A673 (cell line): ENCODE measurements around the gene STAB2.

ENCODE experiments used
- EZH2 ChIP-seq: fragments of 200-600 bp; sonication (generic); IDR thresholded peaks from 2 replicates; pipeline ENCODE4 v1.6.1; 2017; ENCODE audit warnings: borderline replicate concordance, low read depth, mild to moderate bottlenecking, mixed read lengths, antibody characterized with exemption, low read length; ENCODE audit not compliant: poor library complexity, severe bottlenecking
- TF ChIP-seq, protein P1 (sequence below): fragments of 300-800, 200-600 bp; sonication (generic); conservative IDR thresholded peaks from 2 replicates; pipeline ENCODE4 v1.5.1; 2017; ENCODE audit warnings: low read depth, mild to moderate bottlenecking, antibody characterized with exemption, low read length, moderate library complexity, mixed read lengths

DNA sequence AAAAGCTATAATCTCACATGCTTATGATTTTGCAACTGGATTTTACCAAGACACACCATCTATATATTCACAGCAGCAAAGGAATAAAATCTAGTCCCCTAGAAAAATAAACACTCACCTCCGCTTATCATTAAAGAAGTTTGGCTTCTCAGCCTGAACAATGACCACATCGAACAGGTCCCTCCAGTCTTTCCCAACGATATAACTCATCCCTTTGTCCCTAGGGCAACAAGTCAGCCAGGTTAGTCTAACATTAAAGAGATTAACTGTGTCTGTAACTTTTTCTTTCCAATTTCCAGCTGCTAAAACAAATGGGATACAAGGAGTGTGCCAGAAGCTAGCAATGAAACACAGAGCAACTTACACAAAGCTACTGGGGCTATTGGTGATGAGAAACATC, 206.0 kb downstream of the STAB2 start:
- TF ChIP-seq, protein P1, sequence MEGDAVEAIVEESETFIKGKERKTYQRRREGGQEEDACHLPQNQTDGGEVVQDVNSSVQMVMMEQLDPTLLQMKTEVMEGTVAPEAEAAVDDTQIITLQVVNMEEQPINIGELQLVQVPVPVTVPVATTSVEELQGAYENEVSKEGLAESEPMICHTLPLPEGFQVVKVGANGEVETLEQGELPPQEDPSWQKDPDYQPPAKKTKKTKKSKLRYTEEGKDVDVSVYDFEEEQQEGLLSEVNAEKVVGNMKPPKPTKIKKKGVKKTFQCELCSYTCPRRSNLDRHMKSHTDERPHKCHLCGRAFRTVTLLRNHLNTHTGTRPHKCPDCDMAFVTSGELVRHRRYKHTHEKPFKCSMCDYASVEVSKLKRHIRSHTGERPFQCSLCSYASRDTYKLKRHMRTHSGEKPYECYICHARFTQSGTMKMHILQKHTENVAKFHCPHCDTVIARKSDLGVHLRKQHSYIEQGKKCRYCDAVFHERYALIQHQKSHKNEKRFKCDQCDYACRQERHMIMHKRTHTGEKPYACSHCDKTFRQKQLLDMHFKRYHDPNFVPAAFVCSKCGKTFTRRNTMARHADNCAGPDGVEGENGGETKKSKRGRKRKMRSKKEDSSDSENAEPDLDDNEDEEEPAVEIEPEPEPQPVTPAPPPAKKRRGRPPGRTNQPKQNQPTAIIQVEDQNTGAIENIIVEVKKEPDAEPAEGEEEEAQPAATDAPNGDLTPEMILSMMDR: no peak
- no peak for TF ChIP-seq EZH2
